Measurements from ENCODE around the gene ARHGAP40. TPM values are rescaled to one million over a fixed set of nuclear protein-coding genes. Genes with fewer than 3 reads are reported as not detected.

The ARHGAP40 gene
- total and polyA plus RNA-seq, 2 experiments from 2014 or later = not detected

GRCh38 chr20:38629979-38630378 lies 28.4 kb downstream of the ARHGAP40 start:
- TF ChIP-seq, protein P1, sequence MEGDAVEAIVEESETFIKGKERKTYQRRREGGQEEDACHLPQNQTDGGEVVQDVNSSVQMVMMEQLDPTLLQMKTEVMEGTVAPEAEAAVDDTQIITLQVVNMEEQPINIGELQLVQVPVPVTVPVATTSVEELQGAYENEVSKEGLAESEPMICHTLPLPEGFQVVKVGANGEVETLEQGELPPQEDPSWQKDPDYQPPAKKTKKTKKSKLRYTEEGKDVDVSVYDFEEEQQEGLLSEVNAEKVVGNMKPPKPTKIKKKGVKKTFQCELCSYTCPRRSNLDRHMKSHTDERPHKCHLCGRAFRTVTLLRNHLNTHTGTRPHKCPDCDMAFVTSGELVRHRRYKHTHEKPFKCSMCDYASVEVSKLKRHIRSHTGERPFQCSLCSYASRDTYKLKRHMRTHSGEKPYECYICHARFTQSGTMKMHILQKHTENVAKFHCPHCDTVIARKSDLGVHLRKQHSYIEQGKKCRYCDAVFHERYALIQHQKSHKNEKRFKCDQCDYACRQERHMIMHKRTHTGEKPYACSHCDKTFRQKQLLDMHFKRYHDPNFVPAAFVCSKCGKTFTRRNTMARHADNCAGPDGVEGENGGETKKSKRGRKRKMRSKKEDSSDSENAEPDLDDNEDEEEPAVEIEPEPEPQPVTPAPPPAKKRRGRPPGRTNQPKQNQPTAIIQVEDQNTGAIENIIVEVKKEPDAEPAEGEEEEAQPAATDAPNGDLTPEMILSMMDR (IDR thresholded peaks at IDR 0.05; ENCODE audit: low read depth, low read length) = no peak
- Histone ChIP-seq H3K4me3 (no peak overlapping the region), H3K27me3 (no peaks in the 10 kb centered on the region), H3K9me3 (ENCODE audit: low read depth) (no peaks in the 10 kb centered on the region), H3K36me3 (no peaks in the 10 kb centered on the region), H3K27ac (no peak overlapping the region), H3K4me1 (ENCODE audit: low read depth) (no peaks in the 10 kb centered on the region)
- DNase-seq (ENCODE audit: low read depth in 1 of 2, low spot score in 1 of 2) = no peak

DNA sequence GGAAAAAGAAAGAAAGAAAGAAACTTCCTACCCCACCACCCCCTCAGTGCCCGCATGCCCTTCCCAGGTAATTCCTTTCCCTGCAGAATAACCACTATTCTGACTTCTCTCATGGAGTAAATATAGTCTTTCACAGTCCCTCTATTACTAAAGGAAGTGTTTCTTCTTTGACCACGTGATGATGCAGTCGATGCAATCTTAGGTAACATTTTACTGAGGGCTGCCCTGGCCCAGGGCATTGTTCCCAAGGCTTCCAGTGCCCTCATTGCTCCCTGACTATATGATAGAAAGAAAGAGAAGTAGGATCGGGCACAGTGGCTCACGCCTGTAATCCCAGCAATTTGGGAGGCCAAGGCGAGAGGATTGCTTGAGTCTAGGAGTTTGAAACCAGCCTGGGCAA lies 29.1 kb downstream of the ARHGAP40 start:
- Histone ChIP-seq H3K27me3 (no peaks in the 10 kb centered on the region), H3K9me3 (ENCODE audit: low read depth) (no peaks in the 10 kb centered on the region)

DNA sequence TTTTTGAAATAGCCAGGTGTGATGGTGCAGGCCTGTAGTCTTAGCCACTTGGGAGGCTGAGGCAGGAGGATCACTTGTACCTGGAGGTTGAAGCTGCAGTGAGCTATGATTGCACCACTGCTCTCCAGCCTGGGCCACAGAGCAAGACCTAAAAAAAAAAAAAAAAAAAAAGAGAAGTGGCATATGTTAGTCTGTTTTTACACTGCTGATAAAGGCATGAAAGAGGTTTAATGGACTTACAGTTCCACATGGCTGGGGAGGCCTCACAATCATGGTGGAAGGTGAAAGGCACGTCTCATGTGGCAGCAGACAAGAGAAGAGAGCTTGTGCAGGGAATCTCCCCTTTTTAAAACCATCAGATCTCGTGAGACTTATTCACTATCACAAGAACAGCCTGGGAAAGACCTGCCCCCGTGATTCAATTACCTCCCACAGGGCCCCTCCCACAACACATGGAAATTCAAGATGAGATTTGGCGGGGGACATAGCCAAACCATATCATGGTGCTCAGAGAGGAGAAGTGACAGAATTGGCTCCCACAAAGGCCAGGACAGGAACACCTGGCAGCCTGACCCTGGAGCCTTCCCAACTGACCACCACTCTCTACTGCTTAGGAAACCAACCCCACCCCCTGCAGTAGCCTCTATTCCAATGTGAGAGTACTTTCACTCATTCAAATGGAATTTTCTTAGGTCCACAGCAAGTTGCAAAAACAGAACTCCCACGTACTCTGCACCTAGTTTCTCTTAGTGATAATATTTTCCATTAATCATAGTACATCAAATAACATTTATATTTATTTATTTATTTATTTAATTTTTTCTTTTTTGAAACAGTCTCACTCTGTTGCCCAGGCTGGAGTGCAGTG lies 29.8 kb downstream of the ARHGAP40 start:
- peak in 1 of 2 donors; percentile 41 for DNase-seq (ENCODE audit: low read depth in 1 of 2, low spot score in 1 of 2)
- Histone ChIP-seq H3K9me3 (ENCODE audit: low read depth) (no peaks in the 10 kb centered on the region), H3K4me1 (ENCODE audit: low read depth) (no peaks in the 10 kb centered on the region), H3K27ac (no peak overlapping the region), H3K36me3 (no peaks in the 10 kb centered on the region), H3K27me3 (no peaks in the 10 kb centered on the region), H3K4me3 (no peak overlapping the region)
- TF ChIP-seq, protein P1 (IDR thresholded peaks at IDR 0.05; ENCODE audit: low read depth, low read length) = no peak

More for the DNA sequence above, 29.1 kb downstream of the ARHGAP40 start:
- no peak overlapping the region for H3K27ac ChIP-seq
- no peak overlapping the region for H3K4me3 ChIP-seq
- no peaks in the 10 kb centered on the region for H3K36me3 ChIP-seq
- H3K4me1 ChIP-seq (ENCODE audit: low read depth) = no peaks in the 10 kb centered on the region
- TF ChIP-seq, protein P1 (IDR thresholded peaks at IDR 0.05; ENCODE audit: low read depth, low read length) = no peak
- peak in 1 of 2 donors; percentile 18 for DNase-seq (ENCODE audit: low read depth in 1 of 2, low spot score in 1 of 2)

DNA sequence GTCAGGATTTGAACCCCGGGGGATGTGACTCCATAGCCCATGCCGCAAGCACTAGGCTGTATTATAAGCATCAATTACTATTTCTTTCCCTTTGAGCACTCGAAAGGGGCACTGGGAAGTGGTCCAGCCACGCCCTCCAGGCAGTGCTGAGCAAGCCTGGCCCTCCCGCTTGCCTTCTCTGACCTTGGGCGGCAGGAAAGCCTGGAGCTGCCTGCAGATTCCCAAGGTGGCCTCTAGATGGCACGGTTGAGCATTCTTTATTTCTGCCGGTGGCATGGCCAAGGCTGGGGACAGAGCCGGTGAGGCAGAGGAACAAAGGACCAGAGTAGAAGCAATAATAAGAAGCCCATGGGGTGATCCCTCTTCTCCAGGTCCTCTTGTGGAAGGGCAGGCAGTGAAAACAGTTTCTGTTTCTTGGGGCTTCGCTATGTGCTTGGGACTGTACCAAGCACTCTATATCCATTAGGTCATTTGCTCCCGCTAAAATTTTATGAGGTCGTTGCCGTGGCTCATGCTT lies 32.0 kb downstream of the ARHGAP40 start:
- TF ChIP-seq, protein P1 (IDR thresholded peaks at IDR 0.05; ENCODE audit: low read depth, low read length) = peak; percentile 93

DNA sequence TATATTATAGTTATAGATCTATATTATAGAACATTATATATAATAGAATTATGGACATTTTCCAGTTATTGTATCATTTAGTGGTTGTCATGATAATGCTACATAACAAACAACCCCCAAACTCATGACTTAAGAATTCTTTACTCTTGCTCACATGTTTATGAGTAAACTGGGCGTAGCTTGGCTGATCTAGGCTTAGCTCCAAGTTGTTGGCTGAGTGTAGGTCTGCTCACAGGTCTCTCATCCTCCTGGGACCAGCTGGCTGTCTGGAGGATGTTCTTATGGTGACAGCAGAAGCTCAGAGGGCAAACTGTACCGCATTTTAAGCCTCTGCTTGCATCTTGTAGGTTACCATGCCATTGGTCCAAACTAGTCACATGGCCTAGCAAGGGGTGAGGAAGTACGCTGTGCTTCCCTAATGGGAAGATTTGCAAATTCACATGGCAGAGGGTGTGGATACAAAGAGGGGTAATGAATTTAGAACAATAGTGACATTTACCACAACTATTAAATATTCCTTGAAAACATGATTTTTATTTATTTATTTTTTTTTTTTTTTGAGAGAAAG lies 34.2 kb downstream of the ARHGAP40 start:
- no peaks in the 10 kb centered on the region for H3K4me1 ChIP-seq (ENCODE audit: low read depth)
- TF ChIP-seq, protein P1 (IDR thresholded peaks at IDR 0.05; ENCODE audit: low read depth, low read length) = no peak
- H3K36me3 ChIP-seq = no peaks in the 10 kb centered on the region
- DNase-seq (ENCODE audit: low read depth in 1 of 2, low spot score in 1 of 2) = peak in 1 of 2 donors; percentile 21
- H3K9me3 ChIP-seq (ENCODE audit: low read depth) = no peaks in the 10 kb centered on the region
- H3K4me3 ChIP-seq = no peak overlapping the region
- no peaks in the 10 kb centered on the region for H3K27me3 ChIP-seq
- H3K27ac ChIP-seq = no peak overlapping the region

More for the DNA sequence above, 32.0 kb downstream of the ARHGAP40 start:
- H3K4me1 ChIP-seq (ENCODE audit: low read depth) = no peaks in the 10 kb centered on the region
- H3K36me3 ChIP-seq = no peaks in the 10 kb centered on the region
- DNase-seq (ENCODE audit: low read depth in 1 of 2, low spot score in 1 of 2) = peak; percentile 51 to 67
- H3K9me3 ChIP-seq (ENCODE audit: low read depth) = no peaks in the 10 kb centered on the region
- no peak overlapping the region for H3K27ac ChIP-seq
- no peak overlapping the region for H3K4me3 ChIP-seq
- H3K27me3 ChIP-seq = no peaks in the 10 kb centered on the region
